ENCODE results near the gene CCDC97.

- no peak for TF ChIP-seq POLR2A (IDR thresholded peaks at IDR 0.05; ENCODE audit: low read depth)
- TF ChIP-seq, protein P1, sequence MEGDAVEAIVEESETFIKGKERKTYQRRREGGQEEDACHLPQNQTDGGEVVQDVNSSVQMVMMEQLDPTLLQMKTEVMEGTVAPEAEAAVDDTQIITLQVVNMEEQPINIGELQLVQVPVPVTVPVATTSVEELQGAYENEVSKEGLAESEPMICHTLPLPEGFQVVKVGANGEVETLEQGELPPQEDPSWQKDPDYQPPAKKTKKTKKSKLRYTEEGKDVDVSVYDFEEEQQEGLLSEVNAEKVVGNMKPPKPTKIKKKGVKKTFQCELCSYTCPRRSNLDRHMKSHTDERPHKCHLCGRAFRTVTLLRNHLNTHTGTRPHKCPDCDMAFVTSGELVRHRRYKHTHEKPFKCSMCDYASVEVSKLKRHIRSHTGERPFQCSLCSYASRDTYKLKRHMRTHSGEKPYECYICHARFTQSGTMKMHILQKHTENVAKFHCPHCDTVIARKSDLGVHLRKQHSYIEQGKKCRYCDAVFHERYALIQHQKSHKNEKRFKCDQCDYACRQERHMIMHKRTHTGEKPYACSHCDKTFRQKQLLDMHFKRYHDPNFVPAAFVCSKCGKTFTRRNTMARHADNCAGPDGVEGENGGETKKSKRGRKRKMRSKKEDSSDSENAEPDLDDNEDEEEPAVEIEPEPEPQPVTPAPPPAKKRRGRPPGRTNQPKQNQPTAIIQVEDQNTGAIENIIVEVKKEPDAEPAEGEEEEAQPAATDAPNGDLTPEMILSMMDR (IDR thresholded peaks at IDR 0.05): no peak
These were observed 20.5 kb downstream of the CCDC97 start for GRCh38 chr19:41330481-41330880.

Data from esophagus muscularis mucosa (tissue), 3 donors.